SU-DHL-6 (cell line): ENCODE data around the gene GABBR1.

Experiments
- H2AFZ ChIP-seq: fragments of 200-600 bp; sonication (generic); 2 replicates; pipeline ENCODE4 v1.6.1; 2014; ENCODE audit warnings: low read depth, mild to moderate bottlenecking, moderate library complexity, mixed read lengths, antibody characterized with exemption, low read length; ENCODE audit not compliant: severe bottlenecking
- H3F3A ChIP-seq: fragments of 200-600 bp; shearing (Covaris generic); 2 replicates; pipeline ENCODE4 v1.6.0; 2016; ENCODE audit warnings: antibody characterized with exemption, mild to moderate bottlenecking; ENCODE audit not compliant: insufficient read depth
- H3K27ac ChIP-seq: fragments of 200-600 bp; sonication (generic); 2 replicates; pipeline ENCODE4 v1.5.1; 2016; ENCODE audit warnings: low read depth, mild to moderate bottlenecking, low read length, moderate library complexity, mixed read lengths
- H3K27me3 ChIP-seq: fragments of 200-600 bp; sonication (generic), shearing (Covaris generic); 2 replicates; pipeline ENCODE4 v1.6.0; 2014; ENCODE audit warnings: mild to moderate bottlenecking, low read length
- H3K36me3 ChIP-seq: fragments of 200-600 bp; sonication (generic); 2 replicates; pipeline ENCODE4 v1.6.1; 2014; ENCODE audit warnings: mild to moderate bottlenecking, low read length, mixed read lengths
- H3K4me2 ChIP-seq: fragments of 300-600, 200-600 bp; shearing (Covaris generic), sonication (generic); 2 replicates; pipeline ENCODE4 v1.6.0; 2014; ENCODE audit warnings: low read length, low read depth, mild to moderate bottlenecking; ENCODE audit not compliant: poor library complexity, severe bottlenecking
- H3K4me3 ChIP-seq: fragments of 200-600 bp; sonication (generic); 2 replicates; pipeline ENCODE4 v1.5.1; 2014; ENCODE audit warnings: antibody characterized with exemption, low read length, mild to moderate bottlenecking, mixed read lengths; ENCODE audit not compliant: insufficient read depth, poor library complexity, severe bottlenecking
- H3K79me2 ChIP-seq: fragments of 200-600 bp; sonication (generic); 2 replicates; pipeline ENCODE4 v1.6.1; 2014; ENCODE audit warnings: mild to moderate bottlenecking, low read length, moderate library complexity; ENCODE audit not compliant: insufficient read depth
- H3K9ac ChIP-seq: fragments of 200-600 bp; sonication (generic); 2 replicates; pipeline ENCODE4 v1.7.0; 2014; ENCODE audit warnings: mild to moderate bottlenecking, low read length
- H3K9me2 ChIP-seq: fragments of 200-600 bp; sonication (generic); replicated peaks from 2 replicates; pipeline ENCODE4 v1.6.1; 2014; ENCODE audit warnings: low read length; ENCODE audit not compliant: insufficient read depth
- H3K9me3 ChIP-seq: fragments of 200-600 bp; sonication (generic); 2 replicates; pipeline ENCODE4 v1.6.1; 2014; ENCODE audit warnings: low read length, mixed read lengths; ENCODE audit not compliant: insufficient read depth
- H4K20me1 ChIP-seq: fragments of 200-600 bp; sonication (generic); 2 replicates; pipeline ENCODE4 v1.6.1; 2014; ENCODE audit warnings: low read depth, mild to moderate bottlenecking, antibody characterized with exemption, low read length, moderate library complexity, mixed read lengths
- CTCF ChIP-seq: fragments of 200-600 bp; sonication (generic); IDR thresholded peaks from one replicate; pipeline ENCODE4 v1.5.1; 2017; ENCODE audit warnings: antibody characterized with exemption, mild to moderate bottlenecking, low read length, moderate library complexity; ENCODE audit not compliant: insufficient read depth, poor library complexity, severe bottlenecking
- EZH2phosphoT487 ChIP-seq: fragments of 200-600 bp; sonication (generic), shearing (Covaris generic); conservative IDR thresholded peaks from 2 replicates; pipeline ENCODE4 v1.6.1; 2018; ENCODE audit warnings: mild to moderate bottlenecking, antibody characterized with exemption, low read length, moderate library complexity, mixed read lengths

The GABBR1 gene

GRCh38 chr6:29655658-29656057, 22.7 kb upstream of the GABBR1 start:
- no peaks in the 10 kb centered on the region for H4K20me1 ChIP-seq

GRCh38 chr6:29653452-29654038, 20.6 kb upstream of the GABBR1 start:
- Histone ChIP-seq H3K4me2 (no peak overlapping the region), H3K4me3 (no peak overlapping the region), H3K9ac (no peak overlapping the region), H3K27ac (no peak overlapping the region), H3K79me2 (no peaks in the 10 kb centered on the region), H3K36me3 (no peaks in the 10 kb centered on the region), H2AFZ (no peak overlapping the region), H3K27me3 (no peaks in the 10 kb centered on the region), H4K20me1 (no peaks in the 10 kb centered on the region), H3F3A (peaks cover 3% of the 10 kb centered on the region; the same call in 1 of the 2 replicates), H3K9me2 (no peaks in the 10 kb centered on the region), H3K9me3 (no peaks in the 10 kb centered on the region)
- peak; percentile 84 for TF ChIP-seq CTCF
- TF ChIP-seq EZH2phosphoT487, result no peak

More at GRCh38 chr6:29655658-29656057, 22.7 kb upstream of the GABBR1 start:
- no peak for TF ChIP-seq CTCF
- TF ChIP-seq EZH2phosphoT487, result no peak
- Histone ChIP-seq H3K79me2 (no peaks in the 10 kb centered on the region), H2AFZ (no peak overlapping the region), H3K9me2 (no peaks in the 10 kb centered on the region), H3K9me3 (no peaks in the 10 kb centered on the region), H3K4me3 (no peak overlapping the region), H3K36me3 (no peaks in the 10 kb centered on the region), H3K27me3 (no peaks in the 10 kb centered on the region), H3F3A (peaks cover 3% of the 10 kb centered on the region; the same call in 1 of the 2 replicates), H3K9ac (no peak overlapping the region), H3K27ac (no peak overlapping the region), H3K4me2 (no peak overlapping the region)

GRCh38 chr6:29652198-29652584, 19.2 kb upstream of the GABBR1 start:
- Histone ChIP-seq H3K4me2 (no peak overlapping the region), H3K27me3 (no peaks in the 10 kb centered on the region), H3K27ac (no peak overlapping the region), H3K4me3 (no peak overlapping the region), H2AFZ (no peak overlapping the region), H4K20me1 (no peaks in the 10 kb centered on the region), H3K36me3 (no peaks in the 10 kb centered on the region), H3F3A (peaks cover 3% of the 10 kb centered on the region; the same call in 1 of the 2 replicates), H3K9ac (no peak overlapping the region), H3K79me2 (no peaks in the 10 kb centered on the region), H3K9me2 (no peaks in the 10 kb centered on the region), H3K9me3 (no peaks in the 10 kb centered on the region)
- no peak for TF ChIP-seq CTCF
- no peak for TF ChIP-seq EZH2phosphoT487
